MM.1S (cell line): Measurements from ENCODE around the gene RIPOR2.

Experiments used
- EZH2 ChIP-seq: fragments of 300-600 bp; sonication (generic); optimal IDR thresholded peaks from 2 replicates; pipeline ENCODE3; 2017; ENCODE audit warnings: low read depth, mild to moderate bottlenecking, antibody characterized with exemption, low read length, mixed read lengths
- EZH2phosphoT487 ChIP-seq: fragments of 300-600 bp; sonication (generic); IDR thresholded peaks from 2 replicates; pipeline ENCODE4 v1.6.1; 2018; ENCODE audit warnings: antibody characterized with exemption, low read length
- TF ChIP-seq, protein P1 (sequence below): fragments of 300-600 bp; sonication (generic); IDR thresholded peaks from 2 replicates; pipeline ENCODE4 v1.5.1; 2016; ENCODE audit warnings: antibody characterized with exemption, low read length, mixed read lengths

GRCh38 chr6:24931296-24931695, 4.5 kb downstream of the RIPOR2 start:
- TF ChIP-seq, protein P1, sequence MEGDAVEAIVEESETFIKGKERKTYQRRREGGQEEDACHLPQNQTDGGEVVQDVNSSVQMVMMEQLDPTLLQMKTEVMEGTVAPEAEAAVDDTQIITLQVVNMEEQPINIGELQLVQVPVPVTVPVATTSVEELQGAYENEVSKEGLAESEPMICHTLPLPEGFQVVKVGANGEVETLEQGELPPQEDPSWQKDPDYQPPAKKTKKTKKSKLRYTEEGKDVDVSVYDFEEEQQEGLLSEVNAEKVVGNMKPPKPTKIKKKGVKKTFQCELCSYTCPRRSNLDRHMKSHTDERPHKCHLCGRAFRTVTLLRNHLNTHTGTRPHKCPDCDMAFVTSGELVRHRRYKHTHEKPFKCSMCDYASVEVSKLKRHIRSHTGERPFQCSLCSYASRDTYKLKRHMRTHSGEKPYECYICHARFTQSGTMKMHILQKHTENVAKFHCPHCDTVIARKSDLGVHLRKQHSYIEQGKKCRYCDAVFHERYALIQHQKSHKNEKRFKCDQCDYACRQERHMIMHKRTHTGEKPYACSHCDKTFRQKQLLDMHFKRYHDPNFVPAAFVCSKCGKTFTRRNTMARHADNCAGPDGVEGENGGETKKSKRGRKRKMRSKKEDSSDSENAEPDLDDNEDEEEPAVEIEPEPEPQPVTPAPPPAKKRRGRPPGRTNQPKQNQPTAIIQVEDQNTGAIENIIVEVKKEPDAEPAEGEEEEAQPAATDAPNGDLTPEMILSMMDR, result no peak
- TF ChIP-seq EZH2 (no peak), EZH2phosphoT487 (no peak)
